Breast epithelium (tissue), 3 donors: ENCODE results near the gene KMT2D.

Source experiments
- CTCF ChIP-seq, 3 donors: fragments of 450-650 bp; IDR thresholded peaks; one replicate each; pipeline ENCODE4 v1.5.1; 2016 to 2017; ENCODE audit warnings: antibody characterized with exemption in 3 of 3, mild to moderate bottlenecking in 3 of 3, moderate library complexity in 3 of 3
- POLR2A ChIP-seq: fragments of 450-650 bp; IDR thresholded peaks from one replicate; pipeline ENCODE4 v1.6.1; 2016; ENCODE audit warnings: antibody characterized with exemption, mild to moderate bottlenecking, moderate library complexity

- no peak for TF ChIP-seq CTCF (IDR thresholded peaks at IDR 0.05)
- TF ChIP-seq POLR2A: no peak
Measured at GRCh38 chr12:49092816-49093406, 32.3 kb upstream of the KMT2D start.
